Mesothelial cell of epicardium (in vitro differentiated cells): Measurements from ENCODE around the gene DNER. TPM values are rescaled to one million over a fixed set of nuclear protein-coding genes. Genes with fewer than 3 reads are reported as not detected.

ENCODE experiments used
- DNase-seq, 2 experiments: peaks; one replicate each; pipeline ENCODE4 v3.0.0; 2021; ENCODE audit warnings: low spot score in 2 of 2; ENCODE audit not compliant: unreplicated experiment in 2 of 2
- H3K27ac Mint-ChIP-seq: 2 replicates; pipeline ENCODE4 v1.8.0; 2021; ENCODE audit warnings: mixed read lengths
- H3K27me3 Mint-ChIP-seq: 2 replicates; pipeline ENCODE4 v1.8.0; 2021; ENCODE audit warnings: low read depth, mixed read lengths
- H3K36me3 Mint-ChIP-seq: 2 replicates; pipeline ENCODE4 v1.8.0; 2021; ENCODE audit warnings: mixed read lengths
- H3K4me1 Mint-ChIP-seq: 2 replicates; pipeline ENCODE4 v1.8.0; 2021; ENCODE audit warnings: mixed read lengths
- H3K4me3 Mint-ChIP-seq: 2 replicates; pipeline ENCODE4 v1.8.0; 2021; ENCODE audit warnings: mild to moderate bottlenecking, moderate library complexity, mixed read lengths
- H3K9me3 Mint-ChIP-seq: 2 replicates; pipeline ENCODE4 v1.8.0; 2021; ENCODE audit warnings: mixed read lengths
- total RNA-seq: library from RNA; stranded (reverse); gene quantifications from 3 replicates; pipeline ENCODE4 v1.2.1, GENCODE V29; 2021
- TF ChIP-seq, protein P1 (sequence below): fragments of 200-600 bp; sonication (generic); IDR thresholded peaks from one replicate; pipeline ENCODE4 v1.5.0; 2021; ENCODE audit warnings: antibody characterized with exemption; ENCODE audit not compliant: unreplicated experiment

Gene DNER
- total RNA-seq, 1 donor from 2014 or later, result not detected

- TF ChIP-seq, protein P1, sequence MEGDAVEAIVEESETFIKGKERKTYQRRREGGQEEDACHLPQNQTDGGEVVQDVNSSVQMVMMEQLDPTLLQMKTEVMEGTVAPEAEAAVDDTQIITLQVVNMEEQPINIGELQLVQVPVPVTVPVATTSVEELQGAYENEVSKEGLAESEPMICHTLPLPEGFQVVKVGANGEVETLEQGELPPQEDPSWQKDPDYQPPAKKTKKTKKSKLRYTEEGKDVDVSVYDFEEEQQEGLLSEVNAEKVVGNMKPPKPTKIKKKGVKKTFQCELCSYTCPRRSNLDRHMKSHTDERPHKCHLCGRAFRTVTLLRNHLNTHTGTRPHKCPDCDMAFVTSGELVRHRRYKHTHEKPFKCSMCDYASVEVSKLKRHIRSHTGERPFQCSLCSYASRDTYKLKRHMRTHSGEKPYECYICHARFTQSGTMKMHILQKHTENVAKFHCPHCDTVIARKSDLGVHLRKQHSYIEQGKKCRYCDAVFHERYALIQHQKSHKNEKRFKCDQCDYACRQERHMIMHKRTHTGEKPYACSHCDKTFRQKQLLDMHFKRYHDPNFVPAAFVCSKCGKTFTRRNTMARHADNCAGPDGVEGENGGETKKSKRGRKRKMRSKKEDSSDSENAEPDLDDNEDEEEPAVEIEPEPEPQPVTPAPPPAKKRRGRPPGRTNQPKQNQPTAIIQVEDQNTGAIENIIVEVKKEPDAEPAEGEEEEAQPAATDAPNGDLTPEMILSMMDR, result no peak
- DNase-seq, result no peak
- Mint-ChIP-seq H3K36me3 (no peaks in the 10 kb centered on the region), H3K27ac (no peak overlapping the region), H3K4me1 (no peaks in the 10 kb centered on the region), H3K9me3 (peaks cover 42% of the 10 kb centered on the region), H3K27me3 (no peaks in the 10 kb centered on the region), H3K4me3 (no peak overlapping the region)
Measured at GRCh38 chr2:229393926-229394325, 320.4 kb downstream of the DNER start.

- no peak for DNase-seq
- no peak overlapping the region for H3K4me3 Mint-ChIP-seq
- no peaks in the 10 kb centered on the region for H3K27me3 Mint-ChIP-seq
- TF ChIP-seq, protein P1, result no peak
- peaks cover 35% of the 10 kb centered on the region for H3K9me3 Mint-ChIP-seq
- H3K27ac Mint-ChIP-seq, result no peak overlapping the region
- no peaks in the 10 kb centered on the region for H3K36me3 Mint-ChIP-seq
- H3K4me1 Mint-ChIP-seq, result no peaks in the 10 kb centered on the region
Measured at GRCh38 chr2:229392196-229392595, 322.2 kb downstream of the DNER start.

GRCh38 chr2:229388731-229389130 lies 325.6 kb downstream of the DNER start:
- Mint-ChIP-seq H3K27ac (no peak overlapping the region), H3K9me3 (peaks cover 34% of the 10 kb centered on the region), H3K4me1 (no peaks in the 10 kb centered on the region), H3K36me3 (no peaks in the 10 kb centered on the region), H3K27me3 (no peaks in the 10 kb centered on the region), H3K4me3 (no peak overlapping the region)
- TF ChIP-seq, protein P1, result no peak
- DNase-seq, result no peak

- Mint-ChIP-seq H3K36me3 (no peaks in the 10 kb centered on the region), H3K27me3 (no peaks in the 10 kb centered on the region), H3K27ac (no peak overlapping the region), H3K4me1 (no peaks in the 10 kb centered on the region), H3K4me3 (no peak overlapping the region), H3K9me3 (peaks cover 41% of the 10 kb centered on the region)
- DNase-seq, result no peak
- TF ChIP-seq, protein P1, result no peak
Measured at GRCh38 chr2:229387866-229388265, 326.5 kb downstream of the DNER start.

GRCh38 chr2:229380101-229380625 lies 334.2 kb downstream of the DNER start:
- TF ChIP-seq, protein P1, result no peak
- Mint-ChIP-seq H3K27ac (no peak overlapping the region), H3K36me3 (no peaks in the 10 kb centered on the region), H3K27me3 (no peaks in the 10 kb centered on the region), H3K4me3 (no peak overlapping the region), H3K4me1 (no peaks in the 10 kb centered on the region), H3K9me3 (peaks cover 30% of the 10 kb centered on the region)
- no peak for DNase-seq

DNA sequence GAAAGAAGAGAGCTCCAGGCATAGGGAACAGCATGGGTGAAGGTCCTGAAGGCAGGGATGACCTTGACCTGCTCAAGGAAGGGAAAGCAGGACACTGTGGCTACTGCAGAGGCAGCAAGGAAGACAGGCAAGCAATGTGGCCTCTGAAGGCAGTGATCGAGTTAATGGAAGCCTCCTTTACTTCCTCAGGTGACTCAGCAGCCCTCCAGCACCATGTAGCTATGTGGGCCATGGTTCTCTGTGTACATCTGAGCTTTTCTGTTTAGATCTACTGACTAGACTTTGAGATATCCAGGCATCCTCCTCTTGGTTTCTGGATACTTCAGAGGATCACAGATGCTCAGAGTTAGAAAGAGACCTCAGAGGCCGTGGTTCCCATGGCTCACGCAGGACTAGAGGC lies 336.0 kb downstream of the DNER start:
- Mint-ChIP-seq H3K4me1 (no peaks in the 10 kb centered on the region), H3K27ac (no peak overlapping the region), H3K4me3 (no peak overlapping the region), H3K9me3 (peaks cover 12% of the 10 kb centered on the region), H3K36me3 (no peaks in the 10 kb centered on the region), H3K27me3 (peaks cover under 1% of the 10 kb centered on the region)
- DNase-seq, result no peak
- TF ChIP-seq, protein P1, result no peak
